ENCODE data around the gene KIAA0930.

The KIAA0930 gene

DNA sequence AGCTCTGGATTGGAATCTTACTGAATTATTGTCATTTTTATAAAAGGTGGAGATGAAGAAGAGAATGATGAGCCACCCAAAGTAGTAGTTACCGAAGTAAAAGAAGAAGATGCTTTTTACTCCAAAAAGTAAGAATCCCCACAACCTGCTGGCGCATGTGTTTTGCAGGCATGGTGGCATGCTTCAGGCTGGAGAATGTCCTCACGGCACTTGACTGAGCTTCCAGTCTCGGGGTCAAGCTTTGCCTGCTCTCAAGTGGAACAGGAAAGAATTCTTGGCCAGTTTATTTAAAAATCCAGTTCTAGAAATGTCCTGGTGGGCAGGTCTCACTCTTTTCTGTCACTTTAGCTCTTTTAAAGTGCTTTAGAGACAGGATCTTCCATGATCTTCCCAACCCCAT lies 59.5 kb downstream of the KIAA0930 start:
- TF ChIP-seq, protein P1, sequence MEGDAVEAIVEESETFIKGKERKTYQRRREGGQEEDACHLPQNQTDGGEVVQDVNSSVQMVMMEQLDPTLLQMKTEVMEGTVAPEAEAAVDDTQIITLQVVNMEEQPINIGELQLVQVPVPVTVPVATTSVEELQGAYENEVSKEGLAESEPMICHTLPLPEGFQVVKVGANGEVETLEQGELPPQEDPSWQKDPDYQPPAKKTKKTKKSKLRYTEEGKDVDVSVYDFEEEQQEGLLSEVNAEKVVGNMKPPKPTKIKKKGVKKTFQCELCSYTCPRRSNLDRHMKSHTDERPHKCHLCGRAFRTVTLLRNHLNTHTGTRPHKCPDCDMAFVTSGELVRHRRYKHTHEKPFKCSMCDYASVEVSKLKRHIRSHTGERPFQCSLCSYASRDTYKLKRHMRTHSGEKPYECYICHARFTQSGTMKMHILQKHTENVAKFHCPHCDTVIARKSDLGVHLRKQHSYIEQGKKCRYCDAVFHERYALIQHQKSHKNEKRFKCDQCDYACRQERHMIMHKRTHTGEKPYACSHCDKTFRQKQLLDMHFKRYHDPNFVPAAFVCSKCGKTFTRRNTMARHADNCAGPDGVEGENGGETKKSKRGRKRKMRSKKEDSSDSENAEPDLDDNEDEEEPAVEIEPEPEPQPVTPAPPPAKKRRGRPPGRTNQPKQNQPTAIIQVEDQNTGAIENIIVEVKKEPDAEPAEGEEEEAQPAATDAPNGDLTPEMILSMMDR (conservative IDR thresholded peaks at IDR 0.05; ENCODE audit: low read depth): no peak
- no peak overlapping the region for H3K27ac ChIP-seq
- no peak for DNase-seq (ENCODE audit: low spot score)
- CTCF ChIA-PET: no interaction called here
- POLR2A ChIA-PET (ENCODE audit: low non-redundant PET): no interaction called here

DNA sequence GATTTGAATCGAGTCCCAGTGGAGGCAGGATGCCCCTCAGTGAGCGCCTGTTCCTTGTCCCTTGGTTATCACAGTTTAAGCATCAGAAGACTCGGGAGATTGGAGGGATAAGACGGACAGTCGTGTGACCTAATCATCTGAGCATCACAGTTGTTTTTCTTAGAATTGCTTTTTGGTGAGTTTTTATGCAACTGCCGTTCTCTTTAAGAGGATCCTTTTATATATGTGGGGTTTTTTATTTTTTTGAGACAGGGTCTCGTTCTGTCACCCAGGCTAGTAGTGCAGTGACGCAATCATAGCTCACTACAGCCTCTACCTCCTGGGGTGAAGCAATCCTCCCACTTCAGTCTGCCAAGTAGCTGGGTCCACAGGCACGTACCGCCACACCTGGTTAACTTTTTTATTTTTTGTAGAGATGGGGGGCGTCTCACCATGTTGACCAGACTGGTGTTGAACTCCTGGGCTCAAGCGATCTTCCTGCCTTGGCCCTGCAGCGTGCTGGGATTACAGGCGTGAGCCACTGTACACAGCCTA lies 60.5 kb downstream of the KIAA0930 start:
- peak overlapping the region; percentile 20; the same call in 1 of the 2 replicates for H3K27ac ChIP-seq
- no peak for DNase-seq (ENCODE audit: low spot score)
- ChIA-PET POLR2A (ENCODE audit: low non-redundant PET) (no interaction called here), CTCF (no interaction called here)
- TF ChIP-seq, protein P1 (conservative IDR thresholded peaks at IDR 0.05; ENCODE audit: low read depth): no peak

DNA sequence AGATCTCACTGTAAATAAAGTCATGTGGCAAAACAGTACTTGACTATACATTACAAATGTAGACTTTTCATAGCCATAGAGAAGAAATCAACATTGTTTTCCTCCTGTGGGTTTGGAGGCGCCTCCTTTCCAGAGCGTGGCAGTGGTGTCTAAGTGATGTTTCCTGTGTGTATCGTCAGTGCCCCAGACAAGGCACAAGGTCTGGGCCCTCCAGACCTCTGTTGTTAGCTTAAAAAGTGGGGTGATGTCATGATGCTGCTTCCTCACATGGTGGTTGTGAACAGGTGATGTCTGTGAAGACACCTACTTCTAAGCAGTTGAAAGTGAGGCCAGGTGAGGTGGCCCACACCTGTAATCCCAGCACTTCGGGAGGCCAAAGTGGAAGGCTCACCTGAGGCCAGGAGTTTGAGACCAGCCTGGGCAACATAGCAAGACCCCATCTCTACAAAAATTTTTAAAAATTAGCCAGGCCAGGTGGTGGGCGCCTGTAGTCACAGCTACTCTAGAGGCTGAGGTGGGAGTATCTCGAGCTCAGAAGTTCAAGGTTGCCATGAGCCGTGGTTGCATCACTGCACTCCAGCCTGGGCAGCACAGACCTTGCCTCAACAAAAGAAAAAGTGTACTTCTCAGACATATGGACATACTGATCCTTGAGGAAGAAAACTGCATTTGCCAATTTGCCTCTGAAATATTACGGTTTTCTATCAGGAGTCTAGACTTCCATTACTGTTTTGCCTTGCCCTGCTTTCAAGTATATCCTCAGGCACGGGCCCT lies 61.2 kb downstream of the KIAA0930 start:
- no peak for DNase-seq (ENCODE audit: low spot score)
- ChIA-PET POLR2A (ENCODE audit: low non-redundant PET) (no interaction called here), CTCF (no interaction called here)
- peak overlapping the region; percentile 20; the same call in 1 of the 2 replicates for H3K27ac ChIP-seq
- TF ChIP-seq, protein P1 (conservative IDR thresholded peaks at IDR 0.05; ENCODE audit: low read depth): no peak

DNA sequence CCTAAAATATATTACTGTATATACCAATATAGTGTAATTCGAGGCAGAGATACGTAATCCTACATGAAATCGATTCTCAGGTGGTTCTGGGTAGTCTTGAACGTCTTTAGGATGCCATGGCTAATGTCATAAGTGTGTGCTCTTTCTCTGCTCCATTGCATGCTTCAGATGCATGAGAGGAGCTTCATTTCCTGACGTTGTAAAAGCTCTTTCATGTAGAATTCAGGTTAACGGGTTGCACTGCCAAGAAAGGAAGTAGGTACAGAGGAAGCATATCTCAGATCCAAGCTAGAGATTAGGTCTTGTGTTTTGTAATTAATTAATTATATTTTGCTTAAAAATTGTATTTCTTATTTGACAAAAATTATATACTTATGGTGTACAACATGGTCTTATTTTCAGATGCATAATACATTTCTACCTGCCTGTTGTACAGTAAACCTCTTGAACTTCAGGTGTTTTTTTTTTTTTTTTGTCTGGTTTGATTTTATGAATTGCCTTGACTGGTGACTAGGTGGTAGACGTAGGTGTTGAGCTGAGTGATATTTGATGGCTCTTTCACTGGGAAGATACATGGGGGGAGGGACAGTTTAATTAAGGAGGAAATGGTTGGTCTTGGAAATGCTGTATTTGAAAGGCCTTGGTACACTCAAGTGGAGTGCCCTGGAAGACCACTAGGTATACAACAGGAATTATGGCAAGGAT lies 67.7 kb downstream of the KIAA0930 start:
- DNase-seq (ENCODE audit: low spot score): no peak
- TF ChIP-seq, protein P1 (conservative IDR thresholded peaks at IDR 0.05; ENCODE audit: low read depth): no peak
- ChIA-PET POLR2A (ENCODE audit: low non-redundant PET) (interaction anchor here (0.5 to 0.7 kb wide), 2 partner anchors 9 to 38 kb away, joined by 3 read pairs; partner anchors contain the start of gene NUP50), CTCF (no interaction called here)
- H3K27ac ChIP-seq: no peak overlapping the region

DNA sequence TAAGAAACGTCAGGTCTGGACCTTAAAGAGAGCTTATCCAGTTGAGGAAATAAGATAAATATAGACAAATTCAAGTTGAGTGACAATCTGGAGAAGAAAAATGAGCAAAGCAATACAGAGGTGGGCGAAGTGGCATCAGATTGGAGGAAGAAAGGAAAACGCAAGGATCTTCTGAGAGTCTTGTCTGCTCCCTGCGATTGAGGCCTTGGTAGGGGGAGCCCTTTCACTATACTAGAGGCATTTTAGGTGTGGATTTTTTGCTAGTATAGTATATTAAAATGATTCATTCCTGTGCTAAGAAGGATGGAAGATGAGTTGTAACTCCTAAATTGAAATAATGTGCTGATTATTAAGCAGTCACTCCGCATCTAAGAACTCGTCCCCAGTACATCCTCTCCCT lies 68.9 kb downstream of the KIAA0930 start:
- ChIA-PET POLR2A (ENCODE audit: low non-redundant PET) (no interaction called here), CTCF (no interaction called here)
- no peak for DNase-seq (ENCODE audit: low spot score)
- no peak overlapping the region for H3K27ac ChIP-seq
- TF ChIP-seq, protein P1 (conservative IDR thresholded peaks at IDR 0.05; ENCODE audit: low read depth): no peak

DNA sequence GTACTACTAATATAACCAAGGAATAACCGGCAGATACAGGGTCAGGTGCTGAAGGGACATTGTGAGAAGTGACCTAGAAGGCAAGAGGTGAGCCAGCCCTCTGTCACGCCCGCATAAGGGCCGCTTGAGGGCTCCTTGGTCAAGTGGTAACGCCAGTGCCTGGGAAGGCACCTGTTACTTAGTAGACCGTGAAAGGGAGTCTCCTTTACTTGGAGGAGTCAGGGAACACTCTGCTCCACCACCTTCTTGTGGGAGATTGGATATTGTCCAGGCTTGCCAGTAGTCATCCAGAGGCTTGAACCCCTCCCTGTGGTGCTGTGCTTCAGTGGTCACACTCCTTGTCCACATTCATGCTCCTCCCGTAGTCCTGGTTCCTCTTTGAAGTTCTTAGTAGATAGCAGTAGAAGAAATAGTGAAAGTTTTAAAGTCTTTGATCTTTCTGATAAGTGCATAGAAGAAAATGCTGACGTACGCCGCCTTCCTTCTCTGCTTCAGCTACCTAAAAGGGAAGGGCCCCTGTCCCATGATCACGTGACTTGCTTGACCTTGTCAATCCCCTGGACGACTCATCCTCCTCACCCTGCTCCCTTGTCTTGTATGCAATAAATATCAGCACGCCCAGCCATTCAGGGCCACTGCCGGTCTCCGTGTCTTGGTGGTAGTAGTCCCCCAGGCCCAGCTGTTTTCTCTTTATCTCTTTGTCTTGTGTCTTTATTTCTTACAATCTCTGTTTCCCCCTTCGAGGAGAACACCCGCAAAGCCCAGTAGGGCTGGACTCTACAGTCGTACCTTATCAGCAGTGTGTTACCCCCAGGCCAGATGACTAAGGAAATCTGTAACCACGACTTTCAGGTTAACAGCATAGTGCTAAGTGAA lies 70.9 kb downstream of the KIAA0930 start:
- no peak for DNase-seq (ENCODE audit: low spot score)
- TF ChIP-seq, protein P1 (conservative IDR thresholded peaks at IDR 0.05; ENCODE audit: low read depth): no peak
- CTCF ChIA-PET: no interaction called here
- POLR2A ChIA-PET (ENCODE audit: low non-redundant PET): no interaction called here
- H3K27ac ChIP-seq: no peak overlapping the region

Data from RWPE1 (cell line).